ENCODE measurements around the gene OR2T10. TPM values are rescaled to one million over a fixed set of nuclear protein-coding genes. Genes with fewer than 3 reads are reported as not detected.

The OR2T10 gene
- total RNA-seq, 2 donors from 2014 or later: not detected

Other genes starting within 250 kb of the OR2T10 start
- not detected for gene OR14C36, start 248.9 kb downstream of the OR2T10 start, total RNA-seq
- not detected for gene OR2T4, start 236.0 kb downstream of the OR2T10 start, total RNA-seq
- gene OR2T6, start 222.0 kb downstream of the OR2T10 start, total RNA-seq: not detected
- not detected for gene OR2T1, start 194.7 kb downstream of the OR2T10 start, total RNA-seq
- not detected for gene OR2T2, start 152.1 kb downstream of the OR2T10 start, total RNA-seq
- gene OR2T3, start 124.3 kb downstream of the OR2T10 start, total RNA-seq: not detected
- not detected for gene OR2T5, start 109.1 kb downstream of the OR2T10 start, total RNA-seq
- gene OR2G6, start 89.6 kb downstream of the OR2T10 start, total RNA-seq: not detected
- not detected for gene OR2T29, start 34.9 kb downstream of the OR2T10 start, total RNA-seq
- gene OR2T34, start 22.9 kb downstream of the OR2T10 start, total RNA-seq: not detected
- not detected for gene OR2T11, start 37.4 kb upstream of the OR2T10 start, total RNA-seq
- gene OR2T35, start 47.6 kb upstream of the OR2T10 start, total RNA-seq: not detected
- not detected for gene OR2T27, start 57.8 kb upstream of the OR2T10 start, total RNA-seq
- not detected for gene OR14I1, start 105.1 kb upstream of the OR2T10 start, total RNA-seq
- not detected for gene LYPD8, start 158.1 kb upstream of the OR2T10 start, total RNA-seq
- gene SH3BP5L, start 228.2 kb upstream of the OR2T10 start, total RNA-seq: 10 to 100 TPM; 17.5 to 18.4 TPM
- 10 to 100 TPM; 17.6 to 23.4 TPM for gene ZNF672, start 240.5 kb upstream of the OR2T10 start, total RNA-seq

All from posterior vena cava (tissue), 2 donors.